K562 (cell line): ENCODE results near the gene METAP1. TPM values are rescaled to one million over a fixed set of nuclear protein-coding genes. Genes with fewer than 3 reads are reported as not detected.

Experiments
- ARNT ChIP-seq, 2 experiments: fragments of 450-650 bp; IDR thresholded peaks; 2 replicates each; pipeline ENCODE4 v1.6.1; 2016; ENCODE audit warnings: mild to moderate bottlenecking in 1 of 2
- BRD9 ChIP-seq: fragments of 450-650 bp; IDR thresholded peaks from 2 replicates; pipeline ENCODE4 v1.6.1; 2018; ENCODE audit warnings: low read depth; ENCODE audit not compliant: partially characterized antibody
- CBFA2T2 ChIP-seq: fragments of 450-650 bp; conservative IDR thresholded peaks from 2 replicates; pipeline ENCODE4 v1.6.1; 2017; ENCODE audit warnings: mild to moderate bottlenecking
- CBFA2T3 ChIP-seq: fragments of 450-650 bp; IDR thresholded peaks from 2 replicates; pipeline ENCODE4 v1.6.1; 2017
- CC2D1A ChIP-seq: fragments of 450-650 bp; IDR thresholded peaks from 2 replicates; pipeline ENCODE4 v1.6.1; 2017; ENCODE audit warnings: mild to moderate bottlenecking
- DPF2 ChIP-seq: fragments of 450-650 bp; IDR thresholded peaks from 2 replicates; pipeline ENCODE4 v1.6.1; 2016
- EP300 ChIP-seq: IDR thresholded peaks from 2 replicates; pipeline ENCODE4 v1.6.1; 2012; ENCODE audit warnings: low read length, improper control_type of control experiment
- FOSL1 ChIP-seq: fragments of 200-800 bp; sonication (Bioruptor generic); conservative IDR thresholded peaks from 2 replicates; pipeline ENCODE4 v1.6.1; 2016; ENCODE audit warnings: missing genetic modification characterization, missing compliant biosample characterization
- GATA2 ChIP-seq: sonication (generic); formaldehyde crosslinking; IDR thresholded peaks from 2 replicates; pipeline ENCODE4 v1.4.0; 2020; ENCODE audit warnings: mild to moderate bottlenecking, missing genetic modification reagents
- GATAD2A ChIP-seq: fragments of 450-650 bp; IDR thresholded peaks from 2 replicates; pipeline ENCODE4 v1.6.1; 2017
- HDAC1 ChIP-seq, 2 experiments: fragments of 450-650 bp; IDR thresholded peaks; 2 replicates each; pipeline ENCODE4 v1.6.1; 2016 to 2017; ENCODE audit warnings: inconsistent platforms in 1 of 2, mild to moderate bottlenecking in 1 of 2, moderate library complexity in 1 of 2
- HDAC3 ChIP-seq: fragments of 450-650 bp; IDR thresholded peaks from 2 replicates; pipeline ENCODE4 v1.6.1; 2018; ENCODE audit warnings: borderline replicate concordance, mild to moderate bottlenecking, moderate library complexity; ENCODE audit not compliant: partially characterized antibody
- KDM1A ChIP-seq, 2 experiments: fragments of 450-650 bp; IDR thresholded peaks; 2 replicates each; pipeline ENCODE4 v1.6.1; 2016; ENCODE audit warnings: mild to moderate bottlenecking in 2 of 2
- KLF1 ChIP-seq: fragments of 450-650 bp; IDR thresholded peaks from 2 replicates; pipeline ENCODE4 v1.6.1; 2016; ENCODE audit warnings: missing genetic modification characterization, missing compliant biosample characterization
- KLF16 ChIP-seq: IDR thresholded peaks from 2 replicates; pipeline ENCODE4 v1.6.1; 2016; ENCODE audit warnings: antibody characterized with exemption
- RCOR1 ChIP-seq, 2 experiments: IDR thresholded peaks; 2 replicates each; pipeline ENCODE4 v1.6.1; 2012; ENCODE audit warnings: low read depth in 2 of 2, low read length in 2 of 2, borderline replicate concordance in 1 of 2, improper control_type of control experiment in 1 of 2
- SOX6 ChIP-seq: fragments of 450-650 bp; IDR thresholded peaks from 2 replicates; pipeline ENCODE4 v1.6.1; 2014; ENCODE audit warnings: mild to moderate bottlenecking
- TAL1 ChIP-seq: fragments of 450-650 bp; IDR thresholded peaks from 2 replicates; pipeline ENCODE4 v1.6.1; 2016; ENCODE audit warnings: mild to moderate bottlenecking
- TEAD1 ChIP-seq, 2 experiments: fragments of 450-650 bp in 1 of 2; sonication (generic) in 1 of 2; formaldehyde crosslinking; IDR thresholded peaks; 2 replicates each; pipeline versions ENCODE4 v1.4.0 to v1.8.0; 2020 to 2022; ENCODE audit warnings: mild to moderate bottlenecking in 2 of 2, missing genetic modification reagents in 1 of 2
- TRIM24 ChIP-seq, 2 experiments: fragments of 450-650 bp; IDR thresholded peaks; 2 replicates each; pipeline ENCODE4 v1.6.1; 2016
- VEZF1 ChIP-seq: fragments of 200-800 bp; sonication (Bioruptor generic); IDR thresholded peaks from 2 replicates; pipeline ENCODE4 v1.6.1; 2017; ENCODE audit warnings: missing genetic modification characterization, missing compliant biosample characterization
- ZMIZ1 ChIP-seq, 2 experiments: fragments of 150-350 bp in 1 of 2; IDR thresholded peaks; 2 replicates each; pipeline ENCODE4 v1.6.1; 2012 to 2016; ENCODE audit warnings: low read depth in 2 of 2, low read length in 2 of 2, mild to moderate bottlenecking in 1 of 2, moderate library complexity in 1 of 2
- ZNF589 ChIP-seq: fragments of 200-800 bp; sonication (Bioruptor generic); IDR thresholded peaks from 2 replicates; pipeline ENCODE4 v1.6.1; 2016; ENCODE audit warnings: low read depth, missing genetic modification characterization, missing compliant biosample characterization
- ZNF639 ChIP-seq, 2 experiments: fragments of 200-800 bp in 1 of 2; sonication (Bioruptor generic) in 1 of 2; sonication (generic) in 1 of 2; formaldehyde crosslinking in 1 of 2; IDR thresholded peaks in 1 of 2; conservative IDR thresholded peaks in 1 of 2; 2 replicates each; pipeline versions ENCODE4 v1.5.0 to v1.6.1; 2016 to 2020; ENCODE audit warnings: missing compliant biosample characterization in 1 of 2, missing genetic modification characterization in 1 of 2, missing genetic modification reagents in 1 of 2
- ZNF644 ChIP-seq: fragments of 200-800 bp; sonication (Bioruptor generic); IDR thresholded peaks from 2 replicates; pipeline ENCODE4 v1.6.1; 2016; ENCODE audit warnings: low read depth, missing genetic modification characterization, missing compliant biosample characterization
- polyA plus RNA-seq, 8 experiments: library from polyadenylated mRNA; depleted of rRNA in 4 of 8; stranded (reverse) in 5 of 8; unstranded in 3 of 8; fragments of >200 nt; fragmentation: Nextera tagmentation in 2 of 8; fragmentation: Illumina TruSeq in 1 of 8; extraction: Ambion mirVana in 2 of 8; extraction: Trizol in 1 of 8; gene quantifications; 2 replicates each; pipeline versions ENCODE4 v1.2.1 to v1.2.3, GENCODE V29; 2011 to 2014; ENCODE audit warnings: inconsistent platforms in 1 of 8, missing spikeins in 1 of 8
- total RNA-seq, 7 experiments: library from RNA; depleted of rRNA in 6 of 7; stranded (reverse); fragments of >200 nt in 6 of 7; fragmentation: Illumina TruSeq in 2 of 7; extraction: Trizol in 2 of 7; gene quantifications; 2 replicates each; pipeline versions ENCODE4 v1.2.1 to v1.2.3, GENCODE V29; 2011 to 2021; ENCODE audit warnings: low replicate concordance in 1 of 7

METAP1 gene
- total and polyA plus RNA-seq, 9 of the 15 experiments (the other 6 are each of a cell fraction or from before 2014, with no cell fraction given) = 31.4 to 77.6 (median 59.5) TPM

- TF ChIP-seq KDM1A (IDR thresholded peaks at IDR 0.05) (peak; percentile 88 to 92), TRIM24 (IDR thresholded peaks at IDR 0.05) (peak; percentile 83 to 91), ZNF589 (CRISPR knock-in tag) (0 out of 2 replicates have a peak, but pooled peaks have one; percentile 29), SOX6 (peak; percentile 89), TAL1 (peak; percentile 93), CC2D1A (peak; percentile 75; the same call in 1 of the 2 replicates), BRD9 (peak; percentile 19), ZMIZ1 (IDR thresholded peaks at IDR 0.05; ENCODE audit: low read depth in 2 of 2, low read length in 2 of 2) (peak in 1 of 2 experiments; percentile 52; a peak in 1 of 4 replicates), RCOR1 (IDR thresholded peaks at IDR 0.05; ENCODE audit: borderline replicate concordance in 1 of 2, low read depth in 2 of 2, low read length in 2 of 2) (peak in 1 of 2 experiments; percentile 88; a peak in 2 of 4 replicates), FOSL1 (tag) (peak; percentile 24; the same call in 1 of the 2 replicates), KLF16 (peak; percentile 78; the same call in 1 of the 2 replicates), GATAD2A (peak; percentile 63; the same call in 1 of the 2 replicates), HDAC3 (peak; percentile 47), TEAD1 (CRISPR knock-in tag; IDR thresholded peaks at IDR 0.05) (0 out of 4 replicates have a peak, but pooled peaks of 1 of the 2 experiments have one; percentile 31), CBFA2T2 (peak; percentile 94), GATA2 (CRISPR knock-in tag) (peak; percentile 73), ARNT (IDR thresholded peaks at IDR 0.05) (0 out of 4 replicates have a peak, but pooled peaks of 1 of the 2 experiments have one; percentile 52), ZNF644 (peak; percentile 60; the same call in 1 of the 2 replicates), DPF2 (peak; percentile 87), KLF1 (peak; percentile 89; the same call in 1 of the 2 replicates), HDAC1 (IDR thresholded peaks at IDR 0.05) (peak in 1 of 2 experiments; percentile 76; a peak in 1 of 4 replicates), CBFA2T3 (peak; percentile 94), VEZF1 (CRISPR knock-in tag) (peak; percentile 41; the same call in 1 of the 2 replicates), ZNF639 (CRISPR knock-in tag; conservative IDR thresholded peaks at IDR 0.05 in 1 of 2, IDR thresholded peaks at IDR 0.05 in 1 of 2) (peak in 1 of 2 experiments; percentile 58; a peak in 1 of 4 replicates), EP300 (peak; percentile 79)
These were observed 28.3 kb downstream of the METAP1 start (continued) for GRCh38 chr4:99023800-99024251.
